ENCODE data around the gene TINAGL1. TPM values are rescaled to one million over a fixed set of nuclear protein-coding genes. Genes with fewer than 3 reads are reported as not detected.

TINAGL1 gene
- total RNA-seq, 1 donor from 2014 or later, result not detected

DNA sequence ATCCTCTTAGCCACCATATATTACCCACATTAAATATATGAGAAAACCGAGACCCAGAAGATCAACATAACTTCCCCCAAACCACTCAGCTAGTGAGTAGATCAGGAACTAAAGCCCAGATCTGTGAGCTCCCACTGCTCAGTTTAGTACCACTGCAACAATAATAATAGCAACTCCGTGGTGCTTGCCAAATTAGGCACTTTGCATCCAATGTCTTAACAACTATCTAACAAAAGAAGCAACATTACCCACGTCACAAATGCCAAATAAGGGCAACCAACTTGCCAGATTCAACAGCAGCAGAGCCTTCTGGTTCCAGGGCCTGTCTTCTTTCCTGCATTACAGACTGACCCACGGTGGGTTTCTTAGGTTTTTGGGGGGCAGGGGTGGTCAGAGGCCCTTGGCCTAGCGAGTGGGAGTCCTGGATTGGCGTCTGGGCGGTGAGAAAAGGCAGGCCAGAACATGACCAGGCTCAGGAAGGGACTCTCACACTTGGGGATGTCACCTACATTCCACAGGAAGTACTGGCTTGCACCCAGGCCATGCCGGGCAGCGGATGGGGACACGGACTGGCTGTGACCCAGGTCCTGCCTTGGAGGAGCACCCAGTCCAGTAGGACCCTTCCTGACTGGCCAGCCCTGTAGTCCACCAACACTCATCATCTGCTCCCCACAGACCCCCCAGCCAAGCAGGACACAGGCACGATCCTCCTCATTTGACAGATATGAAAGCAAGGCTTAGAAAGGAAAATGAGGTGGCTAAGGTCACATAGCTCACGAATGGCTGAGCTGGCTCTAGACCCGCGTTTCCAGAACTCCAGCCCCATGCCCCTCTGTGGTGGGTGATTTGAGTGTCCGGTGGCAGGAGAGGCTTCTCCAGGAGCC, 45.8 kb downstream of the TINAGL1 start:
- TF ChIP-seq, protein P1, sequence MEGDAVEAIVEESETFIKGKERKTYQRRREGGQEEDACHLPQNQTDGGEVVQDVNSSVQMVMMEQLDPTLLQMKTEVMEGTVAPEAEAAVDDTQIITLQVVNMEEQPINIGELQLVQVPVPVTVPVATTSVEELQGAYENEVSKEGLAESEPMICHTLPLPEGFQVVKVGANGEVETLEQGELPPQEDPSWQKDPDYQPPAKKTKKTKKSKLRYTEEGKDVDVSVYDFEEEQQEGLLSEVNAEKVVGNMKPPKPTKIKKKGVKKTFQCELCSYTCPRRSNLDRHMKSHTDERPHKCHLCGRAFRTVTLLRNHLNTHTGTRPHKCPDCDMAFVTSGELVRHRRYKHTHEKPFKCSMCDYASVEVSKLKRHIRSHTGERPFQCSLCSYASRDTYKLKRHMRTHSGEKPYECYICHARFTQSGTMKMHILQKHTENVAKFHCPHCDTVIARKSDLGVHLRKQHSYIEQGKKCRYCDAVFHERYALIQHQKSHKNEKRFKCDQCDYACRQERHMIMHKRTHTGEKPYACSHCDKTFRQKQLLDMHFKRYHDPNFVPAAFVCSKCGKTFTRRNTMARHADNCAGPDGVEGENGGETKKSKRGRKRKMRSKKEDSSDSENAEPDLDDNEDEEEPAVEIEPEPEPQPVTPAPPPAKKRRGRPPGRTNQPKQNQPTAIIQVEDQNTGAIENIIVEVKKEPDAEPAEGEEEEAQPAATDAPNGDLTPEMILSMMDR (IDR thresholded peaks at IDR 0.05), result no peak
- DNase-seq (no peak), ATAC-seq (ENCODE audit: low read depth) (no peak)
- CTCF ChIA-PET, result no interaction called here
- Mint-ChIP-seq H3K4me3 (no peak overlapping the region), H3K4me1 (peaks cover 24% of the 10 kb centered on the region), H3K27ac (no peak overlapping the region), H3K36me3 (ENCODE audit: low read depth) (peaks cover 17% of the 10 kb centered on the region), H3K9me3 (no peaks in the 10 kb centered on the region), H3K27me3 (peaks cover 8% of the 10 kb centered on the region)
- intact Hi-C loops (cut with micrococcal nuclease), result no loop called here
- POLR2A ChIA-PET, result no interaction called here

DNA sequence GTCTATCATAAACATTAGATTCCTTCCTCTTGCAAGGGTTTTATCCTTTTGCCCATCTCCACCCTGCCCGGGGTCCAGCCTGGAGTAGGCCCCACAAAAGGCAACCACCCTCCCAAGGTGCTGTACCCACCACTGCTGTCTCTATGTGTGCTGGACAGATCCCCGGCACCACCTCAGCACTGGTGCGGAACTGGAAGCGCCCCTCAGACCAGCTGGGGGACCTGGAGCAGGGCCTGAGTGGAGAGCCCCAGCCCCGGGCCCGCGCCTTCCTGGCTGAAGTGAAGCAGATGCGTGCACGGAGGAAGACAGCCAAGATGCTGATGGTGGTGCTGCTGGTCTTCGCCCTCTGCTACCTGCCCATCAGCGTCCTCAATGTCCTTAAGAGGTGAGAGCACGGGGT, 47.0 kb downstream of the TINAGL1 start:
- ATAC-seq (ENCODE audit: low read depth), result no peak
- H3K4me3 Mint-ChIP-seq, result no peak overlapping the region
- TF ChIP-seq, protein P1 (IDR thresholded peaks at IDR 0.05), result no peak
- H3K9me3 Mint-ChIP-seq, result no peaks in the 10 kb centered on the region
- H3K4me1 Mint-ChIP-seq, result peaks cover 21% of the 10 kb centered on the region
- H3K27ac Mint-ChIP-seq, result no peak overlapping the region
- DNase-seq, result no peak
- ChIA-PET POLR2A (no interaction called here), CTCF (no interaction called here)
- H3K27me3 Mint-ChIP-seq, result peaks cover 5% of the 10 kb centered on the region
- intact Hi-C loops (cut with micrococcal nuclease), result no loop called here
- peaks cover 29% of the 10 kb centered on the region for H3K36me3 Mint-ChIP-seq (ENCODE audit: low read depth)

DNA sequence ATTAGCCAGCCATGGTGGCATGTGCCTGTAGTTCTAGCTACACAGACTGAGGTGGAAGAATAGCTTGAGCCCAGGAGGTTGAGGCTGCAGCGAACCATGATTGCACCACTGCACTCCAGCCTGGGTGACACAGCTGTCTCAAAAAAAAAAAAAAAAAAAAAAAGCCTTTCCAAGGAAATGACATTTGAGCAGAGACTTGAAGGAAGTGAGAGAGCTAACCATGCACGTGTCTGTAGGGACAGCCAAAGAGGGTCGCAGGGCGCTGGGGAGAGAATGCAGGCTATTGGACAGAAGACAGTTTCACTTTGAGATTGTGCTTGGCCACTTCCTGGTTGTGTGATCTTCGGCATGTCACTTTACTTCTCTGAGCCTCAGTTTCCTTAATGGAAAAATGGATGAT, 48.0 kb downstream of the TINAGL1 start:
- Mint-ChIP-seq H3K27me3 (peaks cover 2% of the 10 kb centered on the region), H3K27ac (no peak overlapping the region), H3K4me3 (no peak overlapping the region), H3K36me3 (ENCODE audit: low read depth) (peaks cover 39% of the 10 kb centered on the region), H3K4me1 (peaks cover 15% of the 10 kb centered on the region), H3K9me3 (no peaks in the 10 kb centered on the region)
- intact Hi-C loops (cut with micrococcal nuclease), result no loop called here
- DNase-seq (no peak), ATAC-seq (ENCODE audit: low read depth) (no peak)
- CTCF ChIA-PET, result interaction anchor here (0.6 kb wide), 1 partner anchor 40 kb away, joined by 3 read pairs; no protein-coding TSS in a partner anchor
- POLR2A ChIA-PET, result interaction anchor here (0.6 kb wide), 1 partner anchor 8 kb away, joined by 3 read pairs; no protein-coding TSS in a partner anchor
- TF ChIP-seq, protein P1 (IDR thresholded peaks at IDR 0.05), result no peak

DNA sequence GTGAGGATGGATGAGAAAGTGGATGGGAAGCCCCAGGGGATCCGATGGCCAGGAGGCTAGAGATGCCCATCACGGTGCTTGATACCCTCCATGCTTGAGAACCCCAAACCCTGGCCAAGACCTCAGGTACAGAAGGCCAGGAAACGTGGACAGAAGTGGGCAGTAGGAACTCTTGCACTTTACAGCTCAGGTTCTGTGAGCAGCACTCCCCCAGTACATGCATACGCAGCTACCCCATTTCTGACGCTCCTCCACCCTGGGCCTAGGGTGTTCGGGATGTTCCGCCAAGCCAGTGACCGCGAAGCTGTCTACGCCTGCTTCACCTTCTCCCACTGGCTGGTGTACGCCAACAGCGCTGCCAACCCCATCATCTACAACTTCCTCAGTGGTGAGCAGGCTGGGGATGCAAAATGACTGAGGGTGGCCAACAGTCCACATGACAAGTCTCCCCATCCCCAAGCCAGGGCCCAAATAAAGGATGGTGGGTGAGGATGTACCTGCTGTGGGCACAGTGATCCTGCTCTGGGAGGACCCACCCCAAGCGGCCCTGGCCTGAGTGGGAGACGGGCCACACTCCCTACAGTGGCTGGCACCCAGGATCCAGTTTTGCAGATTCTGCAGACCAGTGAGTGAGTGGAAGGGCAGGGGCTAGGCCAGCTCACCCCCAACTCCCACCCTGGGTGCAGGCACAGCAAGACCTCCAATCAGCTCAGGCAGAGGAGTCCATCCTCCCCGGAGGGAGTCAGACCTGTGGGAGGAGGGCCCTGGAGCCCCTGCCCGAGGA, 48.6 kb downstream of the TINAGL1 start:
- ChIA-PET POLR2A (interaction anchor here (0.6 kb wide), 1 partner anchor 7 kb away, joined by 3 read pairs; no protein-coding TSS in a partner anchor), CTCF (interaction anchor here (0.6 kb wide), 1 partner anchor 39 kb away, joined by 3 read pairs; no protein-coding TSS in a partner anchor)
- Mint-ChIP-seq H3K9me3 (no peaks in the 10 kb centered on the region), H3K4me1 (peaks cover 10% of the 10 kb centered on the region), H3K4me3 (no peak overlapping the region), H3K36me3 (ENCODE audit: low read depth) (peaks cover 45% of the 10 kb centered on the region), H3K27ac (no peak overlapping the region), H3K27me3 (no peaks in the 10 kb centered on the region)
- intact Hi-C loops (cut with micrococcal nuclease), result no loop called here
- ATAC-seq (ENCODE audit: low read depth) (peak; percentile 5), DNase-seq (no peak)
- TF ChIP-seq, protein P1 (IDR thresholded peaks at IDR 0.05), result no peak

Measured in activated B cell treated with CpG ODN at 0.5 μM for 24 hours (primary cell).